HG02623 (cell line): Measurements from ENCODE around the gene TMEM86B.
"Not testable (repeated sequence)": the region's sequence is repeated elsewhere in the genome, so short reads cannot be mapped to it uniquely, and the experiment has no call there.

Experiments
- ATAC-seq: cut with Tn5 transposase; IDR thresholded peaks from one replicate; pipeline ENCODE4 v1.9.1; 2021; ENCODE audit warnings: moderate library complexity; ENCODE audit not compliant: unreplicated experiment

TMEM86B gene

GRCh38 chr19:55223291-55224037 is 5.1 kb downstream of the TMEM86B start:
- no peak for ATAC-seq

- ATAC-seq, result no peak
Observed at GRCh38 chr19:55220525-55220924, 8.0 kb downstream of the TMEM86B start.

GRCh38 chr19:55216461-55217198 is 11.9 kb downstream of the TMEM86B start:
- ATAC-seq, result no peak

GRCh38 chr19:55213547-55213946 is 15.0 kb downstream of the TMEM86B start:
- ATAC-seq, result no peak

- ATAC-seq, result no peak
Observed at GRCh38 chr19:55212447-55212846, 16.1 kb downstream of the TMEM86B start.

GRCh38 chr19:55209693-55210472 is 18.7 kb downstream of the TMEM86B start:
- ATAC-seq, result no peak

- no peak for ATAC-seq
Observed at GRCh38 chr19:55208880-55209692, 19.5 kb downstream of the TMEM86B start, which contains the start of gene PTPRH. Gene PTPRH, minus strand, starts transcription at chr19:55209501. Its CDS starts 68 bp downstream, at chr19:55209433.

GRCh38 chr19:55206664-55207500 is 21.7 kb downstream of the TMEM86B start:
- ATAC-seq, result no peak

GRCh38 chr19:55202199-55202598 is 26.4 kb downstream of the TMEM86B start:
- not testable (repeated sequence) for ATAC-seq

GRCh38 chr19:55199620-55200204 is 28.9 kb downstream of the TMEM86B start:
- ATAC-seq, result no peak

GRCh38 chr19:55198651-55199050 is 29.9 kb downstream of the TMEM86B start:
- ATAC-seq, result no peak

GRCh38 chr19:55197528-55197927 is 31.0 kb downstream of the TMEM86B start:
- no peak for ATAC-seq

- no peak for ATAC-seq
Observed at GRCh38 chr19:55196803-55197202, 31.8 kb downstream of the TMEM86B start.

GRCh38 chr19:55193481-55193880 is 35.1 kb downstream of the TMEM86B start:
- no peak for ATAC-seq

GRCh38 chr19:55189403-55189835 is 39.1 kb downstream of the TMEM86B start:
- no peak for ATAC-seq

GRCh38 chr19:55188625-55189024 is 39.9 kb downstream of the TMEM86B start:
- no peak for ATAC-seq

GRCh38 chr19:55186080-55186479 is 42.5 kb downstream of the TMEM86B start:
- no peak for ATAC-seq

GRCh38 chr19:55181740-55182139 is 46.8 kb downstream of the TMEM86B start:
- ATAC-seq, result no peak
